BLaER1 treated with 17β-estradiol and CSF1 and Interleukin-3, amounts not matched to agents 10 nM and 100 nM (cell line): ENCODE data around the gene LPP.

Source experiments
- H3K27ac ChIP-seq, 11 experiments: shearing (Covaris generic); formaldehyde crosslinking; 2 replicates each; pipeline ENCODE4 v1.8.1; 2022
- H3K27me3 ChIP-seq, 11 experiments: shearing (Covaris generic); formaldehyde crosslinking; 2 replicates each; pipeline ENCODE4 v1.8.1; 2022
- H3K36me3 ChIP-seq, 11 experiments: shearing (Covaris generic); formaldehyde crosslinking; 2 replicates each; pipeline ENCODE4 v1.8.1; 2022
- H3K4me1 ChIP-seq, 10 experiments: shearing (Covaris generic); formaldehyde crosslinking; 2 replicates each; pipeline ENCODE4 v1.8.1; 2022
- H3K4me2 ChIP-seq, 11 experiments: shearing (Covaris generic); formaldehyde crosslinking; 2 replicates each; pipeline ENCODE4 v1.8.1; 2022
- H3K4me3 ChIP-seq, 10 experiments: shearing (Covaris generic); formaldehyde crosslinking; 2 replicates each; pipeline ENCODE4 v1.8.1; 2022
- H3K9ac ChIP-seq, 11 experiments: shearing (Covaris generic); formaldehyde crosslinking; 2 replicates each; pipeline ENCODE4 v1.8.1; 2022
- H3K9me3 ChIP-seq, 11 experiments: shearing (Covaris generic); formaldehyde crosslinking; replicated peaks in 1 of 11; 2 replicates each; pipeline ENCODE4 v1.8.1; 2022
- H4K20me1 ChIP-seq, 11 experiments: shearing (Covaris generic); formaldehyde crosslinking; 2 replicates each; pipeline ENCODE4 v1.8.1; 2022
- Cebpa-rat ChIP-seq, 11 experiments: shearing (Covaris generic); IDR thresholded peaks; 2 replicates each; pipeline ENCODE4 v1.8.1; 2022

Gene LPP

GRCh38 chr3:188446766-188447165, 292.8 kb downstream of the LPP start:
- peak overlapping the region in 6 of 11 experiments; percentile 30 to 62 (median 49); a peak in 9 of 22 replicates for H3K9ac ChIP-seq
- H3K4me1 ChIP-seq = peaks cover 38 to 57% (median 48%) of the 10 kb centered on the region in 10 experiments
- H3K4me3 ChIP-seq = no peak overlapping the region
- peak overlapping the region; percentile 13 to 68 (median 44); a peak in 18 of 22 replicates for H3K27ac ChIP-seq
- H3K36me3 ChIP-seq = peaks cover 0 to 20% (median 9%) of the 10 kb centered on the region in 11 experiments; a peak in 7 of 22 replicates
- peak overlapping the region; percentile 30 to 82 (median 65) for H3K4me2 ChIP-seq
- H4K20me1 ChIP-seq = no peaks in the 10 kb centered on the region
- no peaks in the 10 kb centered on the region for H3K27me3 ChIP-seq
- no peak for TF ChIP-seq Cebpa-rat (IDR thresholded peaks at IDR 0.05)
- peaks cover 5 to 36% (median 31%) of the 10 kb centered on the region in 11 experiments; a peak in 21 of 22 replicates for H3K9me3 ChIP-seq

- TF ChIP-seq Cebpa-rat (IDR thresholded peaks at IDR 0.05) = no peak
- peaks cover 0 to 12% (median 0%) of the 10 kb centered on the region in 11 experiments; a peak in 4 of 22 replicates for H3K36me3 ChIP-seq
- peaks cover under 1 to 16% (median 14%) of the 10 kb centered on the region in 11 experiments; a peak in 19 of 22 replicates for H3K9me3 ChIP-seq
- no peak overlapping the region for H3K9ac ChIP-seq
- no peaks in the 10 kb centered on the region for H4K20me1 ChIP-seq
- H3K4me2 ChIP-seq = peak overlapping the region; percentile 18 to 64 (median 47); a peak in 21 of 22 replicates
- no peak overlapping the region for H3K4me3 ChIP-seq
- H3K27ac ChIP-seq = peak overlapping the region in 8 of 11 experiments; percentile 1 to 69 (median 30); a peak in 10 of 22 replicates
- H3K27me3 ChIP-seq = no peaks in the 10 kb centered on the region
- H3K4me1 ChIP-seq = peaks cover 31 to 43% (median 37%) of the 10 kb centered on the region in 10 experiments
Observed at GRCh38 chr3:188448813-188449212, 294.9 kb downstream of the LPP start.

GRCh38 chr3:188449421-188449820, 295.5 kb downstream of the LPP start:
- Histone ChIP-seq H3K9me3 (peaks cover 0 to 10% (median 9%) of the 10 kb centered on the region in 11 experiments; a peak in 16 of 22 replicates), H3K27ac (peak overlapping the region in 7 of 11 experiments; percentile 1 to 69 (median 35); a peak in 9 of 22 replicates), H4K20me1 (no peaks in the 10 kb centered on the region), H3K36me3 (peaks cover 0 to 10% (median 0%) of the 10 kb centered on the region in 11 experiments; a peak in 3 of 22 replicates), H3K4me2 (peak overlapping the region; percentile 18 to 64 (median 47); a peak in 16 of 22 replicates), H3K9ac (no peak overlapping the region), H3K4me1 (peaks cover 29 to 41% (median 37%) of the 10 kb centered on the region in 10 experiments), H3K27me3 (no peaks in the 10 kb centered on the region), H3K4me3 (no peak overlapping the region)
- TF ChIP-seq Cebpa-rat (IDR thresholded peaks at IDR 0.05) = no peak

GRCh38 chr3:188452158-188452772, 298.3 kb downstream of the LPP start:
- H4K20me1 ChIP-seq = no peaks in the 10 kb centered on the region
- peaks cover 11 to 23% (median 18%) of the 10 kb centered on the region in 10 experiments for H3K4me1 ChIP-seq
- H3K4me2 ChIP-seq = no peak overlapping the region
- H3K9me3 ChIP-seq = no peaks in the 10 kb centered on the region
- no peak overlapping the region for H3K27ac ChIP-seq
- TF ChIP-seq Cebpa-rat (IDR thresholded peaks at IDR 0.05) = no peak
- no peak overlapping the region for H3K9ac ChIP-seq
- H3K36me3 ChIP-seq = peaks cover 0 to 12% (median 0%) of the 10 kb centered on the region in 11 experiments; a peak in 3 of 22 replicates
- no peak overlapping the region for H3K4me3 ChIP-seq
- no peaks in the 10 kb centered on the region for H3K27me3 ChIP-seq

DNA sequence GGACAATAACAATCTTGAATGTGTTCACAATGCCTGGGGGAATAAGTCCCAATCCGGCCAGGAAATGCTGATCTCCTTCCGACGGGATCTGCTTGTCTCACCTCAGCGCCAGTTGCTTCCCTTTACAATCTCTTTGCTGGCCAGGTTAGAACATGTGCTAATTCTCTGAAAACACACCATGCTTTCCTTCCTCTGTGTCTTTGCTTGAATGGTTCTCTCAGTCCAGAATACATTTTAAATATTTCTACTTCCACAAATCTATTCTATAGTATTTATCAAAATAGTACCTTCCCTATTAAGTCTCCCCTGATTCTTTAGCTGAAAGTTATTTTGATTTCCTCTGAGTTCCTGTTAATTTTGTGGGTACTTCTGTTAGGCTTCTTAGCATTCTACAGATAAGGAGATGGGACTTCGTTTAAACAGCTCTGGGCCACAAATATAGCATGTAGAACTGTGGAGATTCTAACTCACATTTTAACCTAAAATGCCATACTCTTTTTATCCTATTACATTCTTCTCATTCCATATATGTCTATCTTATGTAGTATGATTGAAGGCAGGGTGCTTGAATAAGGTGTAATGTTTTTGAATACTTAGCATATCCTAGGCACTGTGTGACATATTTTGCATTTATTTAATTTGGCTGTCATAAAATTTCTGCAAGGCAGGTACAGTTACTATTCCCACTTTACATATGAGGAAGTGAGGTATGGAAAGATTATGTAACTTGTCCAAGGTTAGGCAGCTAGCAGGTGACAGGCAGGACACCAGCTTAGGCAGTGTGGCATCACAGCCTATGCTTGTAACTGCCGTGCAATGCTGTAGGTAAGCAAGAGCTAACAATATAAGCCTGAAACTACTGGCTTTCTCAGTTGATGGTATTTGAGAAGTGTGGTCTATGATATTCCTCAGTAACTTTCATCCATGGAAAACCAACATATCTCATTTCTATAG, 299.8 kb downstream of the LPP start:
- Histone ChIP-seq H3K27me3 (no peaks in the 10 kb centered on the region), H3K36me3 (peaks cover 0 to 12% (median 0%) of the 10 kb centered on the region in 11 experiments; a peak in 3 of 22 replicates), H3K9me3 (no peaks in the 10 kb centered on the region), H4K20me1 (no peaks in the 10 kb centered on the region), H3K4me2 (peak overlapping the region in 1 of 11 experiments; percentile 10; a peak in 1 of 22 replicates), H3K4me1 (peaks cover 7 to 22% (median 13%) of the 10 kb centered on the region in 10 experiments; a peak in 19 of 20 replicates), H3K4me3 (no peak overlapping the region), H3K27ac (no peak overlapping the region), H3K9ac (no peak overlapping the region)
- no peak for TF ChIP-seq Cebpa-rat (IDR thresholded peaks at IDR 0.05)

DNA sequence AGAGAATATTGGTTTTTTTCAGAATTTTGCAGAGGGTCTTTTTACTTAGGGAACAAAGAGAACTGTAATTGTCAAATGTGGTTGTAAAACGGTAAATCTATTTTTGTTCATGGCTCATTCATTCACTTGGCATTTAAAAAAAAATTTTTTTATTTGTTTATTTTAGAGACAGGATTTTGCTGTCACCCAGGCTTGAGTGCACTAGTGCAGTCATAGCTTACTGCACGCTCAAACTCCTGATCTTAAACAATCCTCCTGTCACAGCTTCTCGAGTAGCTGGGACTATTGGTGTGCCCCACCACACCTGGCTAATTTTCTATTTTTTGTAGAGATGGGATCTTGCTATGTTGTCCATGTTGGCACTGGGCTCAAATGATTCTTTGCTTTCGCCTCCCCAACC, 301.8 kb downstream of the LPP start:
- no peak for TF ChIP-seq Cebpa-rat (IDR thresholded peaks at IDR 0.05)
- H3K36me3 ChIP-seq = peaks cover 0 to 12% (median 0%) of the 10 kb centered on the region in 11 experiments; a peak in 4 of 22 replicates
- peaks cover 0 to 25% (median 6%) of the 10 kb centered on the region in 10 experiments; a peak in 10 of 20 replicates for H3K4me1 ChIP-seq
- no peak overlapping the region for H3K27ac ChIP-seq
- no peak overlapping the region for H3K4me3 ChIP-seq
- no peak overlapping the region for H3K4me2 ChIP-seq
- no peaks in the 10 kb centered on the region for H3K9me3 ChIP-seq
- H4K20me1 ChIP-seq = no peaks in the 10 kb centered on the region
- H3K9ac ChIP-seq = no peak overlapping the region
- no peaks in the 10 kb centered on the region for H3K27me3 ChIP-seq

DNA sequence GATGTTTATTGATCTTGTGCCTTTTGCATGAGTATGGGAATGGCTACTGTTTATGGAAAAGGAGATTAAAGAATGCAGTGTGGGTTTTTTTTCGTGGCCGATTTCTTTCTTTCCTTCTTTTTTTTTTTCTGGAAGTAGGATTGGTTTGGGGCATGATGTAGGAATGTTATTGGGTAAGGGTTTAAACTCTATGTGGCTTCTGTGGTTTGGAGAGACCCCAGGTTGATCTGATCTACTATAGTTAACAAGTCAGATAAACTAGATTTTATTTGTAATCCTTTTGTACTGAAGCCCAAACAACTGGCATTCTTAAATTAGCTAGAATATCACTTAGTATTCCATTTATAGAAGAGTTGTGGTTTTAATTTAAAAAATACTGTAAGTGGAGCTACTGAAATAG, 304.8 kb downstream of the LPP start:
- Histone ChIP-seq H3K4me2 (peak overlapping the region in 3 of 11 experiments; percentile 7 to 15 (median 15); a peak in 3 of 22 replicates), H3K9ac (no peak overlapping the region), H3K4me1 (peaks cover 0 to 18% (median 0%) of the 10 kb centered on the region in 10 experiments; a peak in 7 of 20 replicates), H3K4me3 (no peak overlapping the region), H4K20me1 (no peaks in the 10 kb centered on the region), H3K27ac (no peak overlapping the region), H3K27me3 (no peaks in the 10 kb centered on the region), H3K9me3 (no peaks in the 10 kb centered on the region), H3K36me3 (peaks cover 0 to 23% (median 0%) of the 10 kb centered on the region in 11 experiments; a peak in 3 of 22 replicates)
- TF ChIP-seq Cebpa-rat (IDR thresholded peaks at IDR 0.05) = no peak

- H3K4me2 ChIP-seq = no peak overlapping the region
- no peak overlapping the region for H3K9ac ChIP-seq
- no peak for TF ChIP-seq Cebpa-rat (IDR thresholded peaks at IDR 0.05)
- H3K9me3 ChIP-seq = peaks cover 1 to 27% (median 8%) of the 10 kb centered on the region in 11 experiments; a peak in 16 of 22 replicates
- H3K27ac ChIP-seq = no peak overlapping the region
- H3K36me3 ChIP-seq = peaks cover 3 to 29% (median 12%) of the 10 kb centered on the region in 11 experiments; a peak in 13 of 22 replicates
- no peak overlapping the region for H3K4me3 ChIP-seq
- H3K27me3 ChIP-seq = no peaks in the 10 kb centered on the region
- H3K4me1 ChIP-seq = peaks cover 0 to 9% (median 0%) of the 10 kb centered on the region in 10 experiments; a peak in 3 of 20 replicates
- no peaks in the 10 kb centered on the region for H4K20me1 ChIP-seq
Observed at GRCh38 chr3:188465311-188465710, 311.4 kb downstream of the LPP start.
